Panc1 (cell line): Measurements from ENCODE around the gene RABGAP1L. TPM values are rescaled to one million over a fixed set of nuclear protein-coding genes. Genes with fewer than 3 reads are reported as not detected.

Experiments
- ATAC-seq: fragments of 200-7000 bp; cut with Tn5 transposase; 2 replicates; pipeline ENCODE4 v1.9.1; 2020; ENCODE audit warnings: mild to moderate bottlenecking, moderate library complexity
- BruUV-seq: library from RNA; stranded (reverse); fragments of 400-500 nt; replicated peaks from 2 replicates; lab custom pipeline; 2021; lab: Mats Ljungman, UMichigan
- CTCF ChIA-PET: fragments of 300-600 bp; sonication (Branson Sonifier 250); formaldehyde crosslinking; loops from one replicate; lab custom pipeline; 2022; ENCODE audit warnings: antibody characterized with exemption; lab: Charles Lee
- POLR2A ChIA-PET: fragments of 300-600 bp; sonication (Branson Sonifier 250); formaldehyde crosslinking; loops from one replicate; lab custom pipeline; 2022; ENCODE audit warnings: antibody characterized with exemption; lab: Charles Lee
- DNase-seq: peaks from one replicate; pipeline ENCODE4 v3.0.0-alpha.2; 2010; ENCODE audit warnings: low read depth, low spot score
- H3K27ac ChIP-seq: 2 replicates; pipeline ENCODE4 v1.5.1; 2011; ENCODE audit warnings: mild to moderate bottlenecking, low read length, inconsistent platforms
- H3K27me3 ChIP-seq: fragments of 200-500 bp; sonication (Bioruptor generic); 2 replicates; pipeline ENCODE4 v1.6.0; 2014; ENCODE audit warnings: low read length, inconsistent platforms; ENCODE audit not compliant: control insufficient read depth, insufficient read depth
- H3K36me3 ChIP-seq: fragments of 200-500 bp; sonication (Bioruptor generic); 2 replicates; pipeline ENCODE4 v1.5.1; 2014; ENCODE audit warnings: inconsistent platforms, mild to moderate bottlenecking, low read length, moderate library complexity; ENCODE audit not compliant: control insufficient read depth, insufficient read depth
- H3K4me1 ChIP-seq: 2 replicates; pipeline ENCODE4 v1.5.1; 2011; ENCODE audit warnings: inconsistent platforms, mild to moderate bottlenecking, low read length, moderate library complexity; ENCODE audit not compliant: control insufficient read depth, insufficient read depth
- H3K4me3 ChIP-seq, 2 experiments: 2 replicates each; pipeline ENCODE4 v1.5.1; 2011 to 2012; ENCODE audit warnings: low read depth in 2 of 2, low read length in 2 of 2, mild to moderate bottlenecking in 2 of 2, inconsistent platforms in 1 of 2, moderate library complexity in 1 of 2
- H3K9me3 ChIP-seq: fragments of 200-500 bp; sonication (Bioruptor generic); 2 replicates; pipeline ENCODE4 v1.5.1; 2014; ENCODE audit warnings: low read depth, mild to moderate bottlenecking, inconsistent platforms, low read length, moderate library complexity; ENCODE audit not compliant: control insufficient read depth, insufficient read depth
- POLR2AphosphoS5 ChIP-seq: IDR thresholded peaks from 2 replicates; pipeline ENCODE4 v1.6.1; 2012; ENCODE audit warnings: mild to moderate bottlenecking, low read depth, low read length, moderate library complexity
- SIN3A ChIP-seq: IDR thresholded peaks from 2 replicates; pipeline ENCODE4 v1.6.1; 2012; ENCODE audit warnings: low read depth, mild to moderate bottlenecking, low read length, moderate library complexity, borderline replicate concordance; ENCODE audit not compliant: insufficient read depth
- TCF7L2 ChIP-seq: IDR thresholded peaks from 2 replicates; pipeline ENCODE4 v1.6.1; 2011; ENCODE audit warnings: mild to moderate bottlenecking, low read depth, low read length, inconsistent platforms
- in situ Hi-C: cut with HindIII; loops from 2 replicates; pipeline ENCODE4 v1.10.0; 2016; ENCODE audit warnings: low sequenced_read_pairs, low pct_unique_long_range_greater_than_20kb
- intact Hi-C: fragments of 100-400 bp; cut with micrococcal nuclease; formaldehyde crosslinking; loops from one replicate; pipeline ENCODE4 v1.10.0; 2022; ENCODE audit not compliant: unreplicated experiment
- total RNA-seq: library from RNA; stranded (reverse); gene quantifications from one replicate; pipeline ENCODE4 v1.2.1, GENCODE V29; 2021; ENCODE audit not compliant: unreplicated experiment
- TF ChIP-seq, protein P1 (sequence below): fragments of 450-650 bp; IDR thresholded peaks from 2 replicates; pipeline ENCODE4 v1.5.1; 2017; ENCODE audit warnings: mild to moderate bottlenecking
- TF ChIP-seq, protein P2 (sequence below), 2 experiments: IDR thresholded peaks; 2 replicates each; pipeline ENCODE4 v1.6.1; 2011 to 2012; ENCODE audit warnings: low read depth in 2 of 2, control low read depth in 1 of 2, low read length in 1 of 2, mild to moderate bottlenecking in 1 of 2, moderate library complexity in 1 of 2; ENCODE audit not compliant: insufficient read depth in 1 of 2

Gene RABGAP1L
- total RNA-seq, 1 experiment from 2014 or later: 37.0 TPM

DNA sequence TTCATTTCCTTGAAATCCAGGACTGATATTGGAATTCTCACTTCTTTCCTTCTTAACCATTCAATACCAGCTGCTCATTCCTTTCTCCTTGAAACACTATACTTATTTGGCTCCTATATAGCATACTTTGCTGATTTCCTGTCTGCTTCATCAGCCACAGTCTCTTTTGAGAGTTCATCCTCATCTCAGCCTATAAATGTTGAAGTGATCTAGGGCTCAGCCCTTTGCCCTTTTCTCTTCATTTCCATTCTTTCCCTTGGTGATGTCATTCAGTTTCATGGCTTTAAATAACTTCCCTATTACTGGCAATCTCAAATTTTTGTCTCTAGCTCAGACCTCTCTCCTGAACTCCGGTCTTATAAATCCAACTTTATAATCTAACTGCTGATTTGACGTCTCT is 24.1 kb upstream of the RABGAP1L start:
- Histone ChIP-seq H3K27me3 (no peaks in the 10 kb centered on the region), H3K36me3 (no peaks in the 10 kb centered on the region), H3K4me1 (no peaks in the 10 kb centered on the region), H3K4me3 (no peak overlapping the region), H3K27ac (no peak overlapping the region), H3K9me3 (no peaks in the 10 kb centered on the region)
- intact Hi-C loops: no loop called here
- TF ChIP-seq TCF7L2 (no peak), POLR2AphosphoS5 (no peak), SIN3A (no peak)
- TF ChIP-seq, protein P1, sequence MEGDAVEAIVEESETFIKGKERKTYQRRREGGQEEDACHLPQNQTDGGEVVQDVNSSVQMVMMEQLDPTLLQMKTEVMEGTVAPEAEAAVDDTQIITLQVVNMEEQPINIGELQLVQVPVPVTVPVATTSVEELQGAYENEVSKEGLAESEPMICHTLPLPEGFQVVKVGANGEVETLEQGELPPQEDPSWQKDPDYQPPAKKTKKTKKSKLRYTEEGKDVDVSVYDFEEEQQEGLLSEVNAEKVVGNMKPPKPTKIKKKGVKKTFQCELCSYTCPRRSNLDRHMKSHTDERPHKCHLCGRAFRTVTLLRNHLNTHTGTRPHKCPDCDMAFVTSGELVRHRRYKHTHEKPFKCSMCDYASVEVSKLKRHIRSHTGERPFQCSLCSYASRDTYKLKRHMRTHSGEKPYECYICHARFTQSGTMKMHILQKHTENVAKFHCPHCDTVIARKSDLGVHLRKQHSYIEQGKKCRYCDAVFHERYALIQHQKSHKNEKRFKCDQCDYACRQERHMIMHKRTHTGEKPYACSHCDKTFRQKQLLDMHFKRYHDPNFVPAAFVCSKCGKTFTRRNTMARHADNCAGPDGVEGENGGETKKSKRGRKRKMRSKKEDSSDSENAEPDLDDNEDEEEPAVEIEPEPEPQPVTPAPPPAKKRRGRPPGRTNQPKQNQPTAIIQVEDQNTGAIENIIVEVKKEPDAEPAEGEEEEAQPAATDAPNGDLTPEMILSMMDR: no peak
- TF ChIP-seq, protein P2, sequence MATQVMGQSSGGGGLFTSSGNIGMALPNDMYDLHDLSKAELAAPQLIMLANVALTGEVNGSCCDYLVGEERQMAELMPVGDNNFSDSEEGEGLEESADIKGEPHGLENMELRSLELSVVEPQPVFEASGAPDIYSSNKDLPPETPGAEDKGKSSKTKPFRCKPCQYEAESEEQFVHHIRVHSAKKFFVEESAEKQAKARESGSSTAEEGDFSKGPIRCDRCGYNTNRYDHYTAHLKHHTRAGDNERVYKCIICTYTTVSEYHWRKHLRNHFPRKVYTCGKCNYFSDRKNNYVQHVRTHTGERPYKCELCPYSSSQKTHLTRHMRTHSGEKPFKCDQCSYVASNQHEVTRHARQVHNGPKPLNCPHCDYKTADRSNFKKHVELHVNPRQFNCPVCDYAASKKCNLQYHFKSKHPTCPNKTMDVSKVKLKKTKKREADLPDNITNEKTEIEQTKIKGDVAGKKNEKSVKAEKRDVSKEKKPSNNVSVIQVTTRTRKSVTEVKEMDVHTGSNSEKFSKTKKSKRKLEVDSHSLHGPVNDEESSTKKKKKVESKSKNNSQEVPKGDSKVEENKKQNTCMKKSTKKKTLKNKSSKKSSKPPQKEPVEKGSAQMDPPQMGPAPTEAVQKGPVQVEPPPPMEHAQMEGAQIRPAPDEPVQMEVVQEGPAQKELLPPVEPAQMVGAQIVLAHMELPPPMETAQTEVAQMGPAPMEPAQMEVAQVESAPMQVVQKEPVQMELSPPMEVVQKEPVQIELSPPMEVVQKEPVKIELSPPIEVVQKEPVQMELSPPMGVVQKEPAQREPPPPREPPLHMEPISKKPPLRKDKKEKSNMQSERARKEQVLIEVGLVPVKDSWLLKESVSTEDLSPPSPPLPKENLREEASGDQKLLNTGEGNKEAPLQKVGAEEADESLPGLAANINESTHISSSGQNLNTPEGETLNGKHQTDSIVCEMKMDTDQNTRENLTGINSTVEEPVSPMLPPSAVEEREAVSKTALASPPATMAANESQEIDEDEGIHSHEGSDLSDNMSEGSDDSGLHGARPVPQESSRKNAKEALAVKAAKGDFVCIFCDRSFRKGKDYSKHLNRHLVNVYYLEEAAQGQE (IDR thresholded peaks at IDR 0.05; ENCODE audit: insufficient read depth in 1 of 2, low read depth in 2 of 2, low read length in 1 of 2): no peak
- POLR2A ChIA-PET: no interaction called here
- BruUV-seq: no TSS peak
- in situ Hi-C loops: no loop called here
- DNase-seq: no peak
- CTCF ChIA-PET: no interaction called here
- ATAC-seq: no peak

GRCh38 chr1:174136714-174137113 is 22.6 kb upstream of the RABGAP1L start:
- Histone ChIP-seq H3K36me3 (no peaks in the 10 kb centered on the region), H3K4me1 (no peaks in the 10 kb centered on the region), H3K9me3 (no peaks in the 10 kb centered on the region), H3K4me3 (no peak overlapping the region), H3K27ac (no peak overlapping the region), H3K27me3 (no peaks in the 10 kb centered on the region)
- intact Hi-C loops (no loop called here), in situ Hi-C loops (no loop called here)
- ChIA-PET CTCF (no interaction called here), POLR2A (no interaction called here)
- no peak for ATAC-seq
- TF ChIP-seq POLR2AphosphoS5 (no peak), TCF7L2 (no peak), SIN3A (no peak)
- TF ChIP-seq, protein P2 (IDR thresholded peaks at IDR 0.05; ENCODE audit: insufficient read depth in 1 of 2, low read depth in 2 of 2, low read length in 1 of 2): no peak
- TF ChIP-seq, protein P1: no peak
- no peak for DNase-seq
- BruUV-seq: no TSS peak
